Measurements from ENCODE around the gene MALAT1.

The MALAT1 gene

GRCh38 chr11:65540290-65541092 is 41.6 kb downstream of the MALAT1 start:
- DNase-seq (ENCODE audit: low spot score): peak; percentile 92

- no peak for DNase-seq (ENCODE audit: low spot score)
Measured at GRCh38 chr11:65541093-65541982, 42.5 kb downstream of the MALAT1 start.

- no peak for DNase-seq (ENCODE audit: low spot score)
Measured at GRCh38 chr11:65542738-65543390, 44.0 kb downstream of the MALAT1 start.

- DNase-seq (ENCODE audit: low spot score): no peak
Measured at GRCh38 chr11:65545853-65546216, 47.0 kb downstream of the MALAT1 start.

GRCh38 chr11:65546217-65546958 is 47.5 kb downstream of the MALAT1 start:
- peak; percentile 97 for DNase-seq (ENCODE audit: low spot score)

- no peak for DNase-seq (ENCODE audit: low spot score)
Measured at GRCh38 chr11:65547446-65548125, 48.7 kb downstream of the MALAT1 start.

GRCh38 chr11:65548395-65548794 is 49.5 kb downstream of the MALAT1 start:
- no peak for DNase-seq (ENCODE audit: low spot score)

- DNase-seq (ENCODE audit: low spot score): no peak
Measured at GRCh38 chr11:65549096-65549495, 50.3 kb downstream of the MALAT1 start.

GRCh38 chr11:65551572-65552387 is 52.9 kb downstream of the MALAT1 start:
- DNase-seq (ENCODE audit: low spot score): peak; percentile 78

- no peak for DNase-seq (ENCODE audit: low spot score)
Measured at GRCh38 chr11:65552388-65552951, 53.6 kb downstream of the MALAT1 start.

- no peak for DNase-seq (ENCODE audit: low spot score)
Measured at GRCh38 chr11:65553301-65554001, 54.6 kb downstream of the MALAT1 start.

- DNase-seq (ENCODE audit: low spot score): no peak
Measured at GRCh38 chr11:65554057-65554818, 55.4 kb downstream of the MALAT1 start.

GRCh38 chr11:65554842-65555430 is 56.1 kb downstream of the MALAT1 start:
- no peak for DNase-seq (ENCODE audit: low spot score)

GRCh38 chr11:65555693-65556231 is 56.9 kb downstream of the MALAT1 start:
- no peak for DNase-seq (ENCODE audit: low spot score)
